Activated naive CD4-positive, alpha-beta T cell treated with Interleukin-2 at 50 U/mL for 16 hours (primary cell): ENCODE measurements around the gene RAF1.
"Not testable (repeated sequence)": the region's sequence is repeated elsewhere in the genome, so short reads cannot be mapped to it uniquely, and the experiment has no call there.

Experiments
- DNase-seq: peaks from one replicate; pipeline ENCODE4 v3.0.0-alpha.2; 2020

Gene RAF1

DNA sequence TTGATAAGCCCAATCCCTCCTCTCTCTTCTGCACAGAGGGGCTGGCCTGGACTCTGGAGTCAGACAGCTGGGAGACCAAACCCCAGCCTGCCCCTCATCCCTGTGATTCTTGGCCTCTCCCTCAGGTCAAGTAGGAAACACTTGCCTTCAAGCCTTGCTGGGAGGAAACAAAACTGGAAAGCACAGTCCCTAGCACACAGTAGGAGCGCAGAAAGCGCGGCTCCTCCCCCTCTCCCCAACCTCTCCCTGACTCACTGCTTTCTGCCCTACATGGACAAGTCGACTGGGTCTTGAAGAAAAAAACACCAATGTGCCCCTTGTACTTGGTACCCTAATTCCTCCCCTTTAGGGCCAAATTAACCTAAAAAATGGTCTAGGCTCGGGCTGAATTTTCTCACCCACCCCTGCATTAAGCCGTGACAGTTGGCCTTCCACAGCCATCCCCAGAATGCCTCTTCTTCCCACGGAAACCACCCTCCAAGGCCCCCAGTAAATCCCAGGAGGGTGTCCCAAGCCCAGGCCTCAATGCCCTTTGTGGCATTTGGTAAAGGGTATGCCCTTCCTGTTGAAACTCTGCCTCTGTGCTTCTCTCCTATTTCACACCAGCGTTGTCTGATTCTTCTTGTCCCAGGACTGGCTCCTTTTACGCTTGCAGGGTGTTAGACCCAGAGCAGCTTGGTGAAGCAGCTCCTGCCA, 11.3 kb upstream of the RAF1 start:
- DNase-seq, result no peak

- not testable (repeated sequence) for DNase-seq
Observed at GRCh38 chr3:12673956-12674736, 10.2 kb upstream of the RAF1 start.

DNA sequence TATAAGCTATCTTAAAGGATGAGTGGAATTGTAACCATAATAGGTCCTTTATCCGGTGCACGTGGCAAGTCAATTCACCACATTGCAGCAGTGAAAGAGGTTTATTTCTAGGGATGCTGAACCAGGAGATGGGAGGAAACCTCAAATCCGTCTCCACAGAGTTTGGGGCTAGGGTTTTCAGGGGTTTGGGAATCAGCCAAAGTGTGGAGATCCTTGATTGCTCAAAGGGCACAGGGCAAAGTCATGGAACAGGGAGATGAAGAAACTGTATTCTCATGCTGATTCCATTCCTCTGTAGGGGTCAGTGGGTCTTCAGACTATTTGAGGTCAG, 7.2 kb upstream of the RAF1 start:
- no peak for DNase-seq

GRCh38 chr3:12670365-12671119, 6.6 kb upstream of the RAF1 start:
- no peak for DNase-seq

GRCh38 chr3:12663401-12663935, 449 bp downstream of the RAF1 start:
- DNase-seq, result no peak

DNA sequence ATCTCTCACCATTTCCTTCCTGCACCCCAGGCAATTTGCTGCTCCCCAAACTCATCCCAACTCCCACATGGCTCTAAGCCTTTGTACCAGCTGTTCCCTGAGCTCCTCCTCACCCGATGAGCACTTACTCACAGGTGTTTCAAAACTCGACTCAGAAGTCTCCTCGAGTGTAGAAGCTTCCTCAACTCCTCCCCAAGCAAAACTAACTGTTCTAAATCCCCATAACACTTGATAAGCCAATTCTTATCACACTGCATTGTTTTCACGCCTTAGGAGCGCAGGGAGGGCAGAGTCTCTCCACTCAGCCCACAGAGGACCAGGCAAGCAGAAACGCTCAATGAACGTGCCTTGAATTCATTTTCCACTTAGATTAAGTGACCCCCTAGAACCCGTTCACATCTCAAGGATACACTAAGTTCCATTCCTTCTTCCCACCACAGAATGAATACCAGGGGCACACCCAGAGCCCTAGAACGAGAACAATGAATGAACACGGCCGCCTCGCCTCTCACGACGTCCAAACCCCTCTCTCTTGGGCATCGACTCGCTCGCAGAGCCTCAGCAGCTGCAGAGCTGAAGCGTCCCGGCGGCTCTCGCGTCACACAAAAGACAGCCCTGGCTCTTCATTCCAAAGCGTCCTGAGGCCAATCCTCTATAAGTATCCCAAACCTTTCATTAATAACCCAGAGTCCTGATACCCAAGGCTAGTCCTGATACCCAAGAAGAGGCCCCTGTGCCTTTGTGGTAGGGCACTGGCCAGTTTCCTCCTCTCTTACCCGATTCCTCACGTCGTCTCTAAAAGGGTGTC, 1.1 kb downstream of the RAF1 start:
- peak; percentile 37 for DNase-seq

DNA sequence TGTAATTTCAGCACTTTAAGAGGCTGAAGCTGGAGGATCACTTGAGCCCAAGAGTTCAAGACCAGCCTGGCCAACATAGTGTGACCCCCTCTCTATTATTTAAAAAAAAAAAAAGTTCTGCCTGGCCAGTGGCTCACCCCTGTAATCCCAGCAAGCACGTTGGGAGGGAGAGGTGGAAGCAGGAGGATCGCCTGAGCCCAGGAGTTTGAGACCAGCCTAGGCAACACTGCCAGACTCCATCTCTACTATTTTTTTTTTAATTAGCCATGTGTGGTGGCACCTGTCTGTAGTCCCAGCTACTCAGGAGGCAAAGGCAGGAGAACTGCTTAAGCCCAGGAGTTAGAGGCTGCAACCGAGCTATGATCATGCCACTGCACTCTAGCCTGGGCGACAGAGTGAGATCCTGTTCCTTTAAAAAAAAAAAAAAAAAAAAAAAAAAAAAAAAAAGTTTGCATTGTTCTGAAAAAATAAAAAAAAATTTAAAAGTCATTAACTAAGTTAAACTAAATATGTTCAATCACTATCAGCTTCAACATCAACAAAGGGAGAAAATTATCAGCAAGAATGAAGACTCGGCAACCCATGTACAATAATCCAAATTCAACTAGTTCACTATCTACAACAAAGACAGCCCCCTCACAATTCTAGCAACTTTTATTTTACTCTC, 1.9 kb downstream of the RAF1 start:
- no peak for DNase-seq

- DNase-seq, result not testable (repeated sequence)
Observed at GRCh38 chr3:12661375-12661774, 2.5 kb downstream of the RAF1 start.

- no peak for DNase-seq
Observed at GRCh38 chr3:12660196-12660595, 3.7 kb downstream of the RAF1 start.

GRCh38 chr3:12659316-12660015, 4.5 kb downstream of the RAF1 start:
- no peak for DNase-seq

DNA sequence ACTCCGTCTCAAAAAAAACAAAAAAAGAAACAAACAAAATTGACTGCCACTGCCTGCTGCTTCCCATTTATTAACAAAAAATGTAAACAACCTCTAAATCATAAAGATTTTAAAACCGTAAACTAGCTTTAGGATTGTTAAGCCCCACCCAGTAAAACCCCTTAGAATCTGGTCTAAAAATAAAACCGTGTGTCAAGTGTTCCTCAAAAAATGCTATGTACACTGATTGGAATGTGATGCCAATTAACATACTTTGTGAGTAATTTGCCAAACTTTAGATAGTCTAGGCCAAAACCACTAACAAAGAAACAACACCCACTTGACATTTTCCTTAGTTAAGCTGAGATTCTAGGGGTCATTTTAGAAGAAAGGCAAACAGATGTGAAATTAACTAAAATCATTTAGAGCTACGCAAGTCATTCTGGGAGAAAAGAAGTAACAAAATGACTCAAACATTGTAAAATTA, 5.3 kb downstream of the RAF1 start:
- no peak for DNase-seq

GRCh38 chr3:12656850-12657249, 7.1 kb downstream of the RAF1 start:
- no peak for DNase-seq

DNA sequence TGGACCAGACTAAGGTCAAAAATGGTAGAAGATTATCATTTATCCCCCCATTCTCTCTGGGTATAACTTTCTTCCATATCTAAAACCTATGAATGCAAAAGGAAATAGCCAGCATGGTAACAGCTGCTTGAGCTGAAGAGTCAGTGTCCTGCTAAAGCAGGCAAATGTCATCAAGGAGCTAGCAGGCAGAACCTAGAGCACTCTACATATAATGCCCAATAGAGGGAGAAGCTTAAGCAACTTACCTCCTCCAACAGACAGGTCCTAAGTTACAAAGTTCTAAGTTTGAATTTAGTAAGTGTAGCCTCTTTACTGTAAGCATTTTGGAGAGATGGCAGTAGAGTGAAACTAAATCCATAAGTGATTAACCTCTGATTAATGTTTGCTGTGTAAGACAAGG, 7.7 kb downstream of the RAF1 start:
- no peak for DNase-seq

GRCh38 chr3:12655701-12656100, 8.2 kb downstream of the RAF1 start:
- DNase-seq, result no peak

DNA sequence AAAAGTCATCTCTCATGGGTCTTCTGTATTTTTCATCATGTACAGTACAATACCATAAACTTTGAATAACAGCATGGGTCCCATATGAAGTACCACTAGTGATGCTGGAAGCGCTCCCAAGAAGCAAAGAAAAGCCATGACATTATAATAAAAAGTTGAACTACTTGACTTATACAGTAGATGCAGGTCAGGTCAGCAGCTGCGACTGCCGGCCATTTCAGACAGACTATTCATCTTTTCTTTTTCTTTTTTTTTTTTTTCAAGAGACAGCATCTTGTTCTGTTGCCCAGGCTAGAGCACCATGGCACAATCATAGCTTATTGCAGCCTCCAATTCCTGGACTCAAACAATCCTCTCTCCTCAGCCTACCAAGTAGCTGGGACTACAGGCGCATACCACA, 10.2 kb downstream of the RAF1 start:
- no peak for DNase-seq

GRCh38 chr3:12648384-12648959, 15.4 kb downstream of the RAF1 start:
- no peak for DNase-seq

GRCh38 chr3:12644331-12644937, 19.5 kb downstream of the RAF1 start:
- no peak for DNase-seq

DNA sequence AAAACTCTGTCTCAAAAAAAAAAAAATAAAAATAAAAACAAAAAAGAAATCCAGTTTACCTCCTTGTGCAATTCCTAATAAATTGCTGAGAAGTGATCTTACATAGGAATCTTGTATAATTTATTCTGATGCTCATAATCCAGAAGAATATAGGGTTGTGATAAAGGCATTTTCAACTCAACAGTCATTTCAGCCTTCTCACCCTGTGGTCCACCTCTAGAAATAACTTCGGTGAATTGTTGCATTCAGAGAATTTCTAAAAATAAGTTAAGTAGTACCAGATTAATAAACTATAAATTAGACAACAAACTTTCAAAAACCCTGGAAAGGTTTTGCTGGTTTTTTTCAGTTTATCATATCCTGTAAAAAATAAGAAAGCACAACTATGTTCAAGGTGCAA, 20.2 kb downstream of the RAF1 start:
- DNase-seq, result no peak

DNA sequence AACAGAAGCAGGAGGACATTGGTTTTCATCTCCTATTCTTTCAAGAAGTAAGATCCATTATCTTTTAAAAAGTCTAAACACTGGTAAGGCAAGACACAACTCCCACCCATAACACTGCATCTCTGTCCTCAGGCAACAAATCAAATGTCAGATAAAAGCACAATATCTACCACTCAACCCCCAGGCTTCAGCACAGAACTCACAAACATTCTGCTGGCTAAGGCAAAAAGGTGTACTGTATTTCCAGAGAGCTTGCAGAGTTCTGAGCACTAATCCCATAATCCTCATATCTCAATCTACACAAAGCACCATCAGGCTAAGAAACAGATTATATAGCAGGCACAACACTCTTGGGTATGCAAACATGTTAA, 20.9 kb downstream of the RAF1 start:
- no peak for DNase-seq

DNA sequence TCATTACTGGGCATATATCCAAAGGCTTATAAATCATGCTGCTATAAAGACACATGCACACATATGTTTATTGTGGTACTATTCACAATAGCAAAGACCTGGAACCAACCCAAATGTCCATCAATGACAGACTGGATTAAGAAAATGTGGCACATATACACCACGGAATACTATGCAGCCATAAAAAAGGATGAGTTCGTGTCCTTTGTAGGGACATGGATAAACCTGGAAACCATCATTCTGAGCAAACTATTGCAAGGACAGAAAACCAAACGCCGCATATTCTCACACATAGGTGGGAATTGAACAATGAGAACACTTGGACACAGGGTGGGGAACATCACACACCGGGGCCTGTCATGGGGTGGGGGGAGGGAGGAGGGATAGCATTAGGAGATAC, 23.1 kb downstream of the RAF1 start:
- DNase-seq, result not testable (repeated sequence)

DNA sequence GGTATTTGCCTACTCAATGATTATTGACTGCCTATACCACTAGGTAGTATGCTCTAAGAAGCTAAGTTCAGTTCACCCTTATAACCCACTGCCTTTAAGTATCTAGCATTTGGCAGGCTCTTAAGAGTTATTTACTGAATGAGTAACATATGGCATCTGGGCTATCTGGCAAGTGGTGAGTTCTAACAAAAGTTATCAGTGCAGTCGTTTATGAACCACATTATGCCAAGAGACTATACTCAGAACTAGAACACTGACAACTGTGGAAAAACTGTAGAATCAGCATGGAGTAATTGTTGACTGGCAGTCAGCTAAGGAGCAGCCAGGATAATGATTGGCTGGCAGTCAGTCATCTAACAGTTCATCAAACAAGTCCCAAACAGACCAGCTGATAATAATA, 25.8 kb downstream of the RAF1 start:
- no peak for DNase-seq
